ENCODE measurements around the gene DGCR8.

The DGCR8 gene

GRCh38 chr22:20114506-20115475, 34.8 kb downstream of the DGCR8 start:
- H3K9me3 ChIP-seq, result no peaks in the 10 kb centered on the region
- H3K4me1 ChIP-seq, result peaks cover 4 to 35% (median 25%) of the 10 kb centered on the region in 4 donors
- DNase-seq, result no peak
- H3K27ac ChIP-seq, result no peak overlapping the region
- H3K4me3 ChIP-seq, result no peak overlapping the region
- H3K27me3 ChIP-seq, result no peaks in the 10 kb centered on the region
- TF ChIP-seq CTCF (IDR thresholded peaks at IDR 0.05), result no peak
- H3K36me3 ChIP-seq, result peaks cover 11 to 71% (median 51%) of the 10 kb centered on the region in 3 donors
- intact Hi-C loops (cut with DNase I; ENCODE audit: low total_unique reads), result no loop called here

- Histone ChIP-seq H3K27ac (peak within 1 kb of the TSS; percentile 86 to 88), H3K4me3 (peak within 1 kb of the TSS; percentile 78 to 90), H3K4me1 (peaks cover 4 to 46% (median 29%) of the 10 kb centered on the region in 4 donors), H3K27me3 (no peaks in the 10 kb centered on the region), H3K9me3 (no peaks in the 10 kb centered on the region), H3K36me3 (peaks cover 10 to 71% (median 53%) of the 10 kb centered on the region in 3 donors)
- no peak for TF ChIP-seq CTCF (IDR thresholded peaks at IDR 0.05)
- intact Hi-C loops (cut with DNase I; ENCODE audit: low total_unique reads), result no loop called here
- no peak for DNase-seq
These were observed 35.8 kb downstream of the DGCR8 start, which contains the start of gene RANBP1 for GRCh38 chr22:20115691-20116375. TSS of gene RANBP1 (plus strand) at chr22:20116104. CDS start at chr22:20116185, 81 bp downstream.

GRCh38 chr22:20116376-20116950, 36.4 kb downstream of the DGCR8 start:
- Histone ChIP-seq H3K9me3 (no peaks in the 10 kb centered on the region), H3K4me3 (peak overlapping the region; percentile 78 to 90), H3K36me3 (peaks cover 10 to 71% (median 55%) of the 10 kb centered on the region in 3 donors), H3K4me1 (peaks cover 4 to 49% (median 29%) of the 10 kb centered on the region in 4 donors), H3K27me3 (no peaks in the 10 kb centered on the region), H3K27ac (peak overlapping the region; percentile 86 to 88)
- intact Hi-C loops (cut with DNase I; ENCODE audit: low total_unique reads), result no loop called here
- TF ChIP-seq CTCF (IDR thresholded peaks at IDR 0.05), result no peak
- no peak for DNase-seq

GRCh38 chr22:20116951-20117632, 37.1 kb downstream of the DGCR8 start, which contains the start of gene TRMT2A:
TSS of gene TRMT2A (minus strand) at chr22:20117226. CDS start at chr22:20116906, 320 bp downstream.
- Histone ChIP-seq H3K4me1 (peaks cover 4 to 54% (median 29%) of the 10 kb centered on the region in 4 donors), H3K36me3 (peaks cover 15 to 71% (median 60%) of the 10 kb centered on the region in 3 donors), H3K4me3 (peak within 1 kb of the TSS; percentile 78 to 90), H3K27me3 (no peaks in the 10 kb centered on the region), H3K27ac (peak within 1 kb of the TSS; percentile 86 to 88), H3K9me3 (no peaks in the 10 kb centered on the region)
- TF ChIP-seq CTCF (IDR thresholded peaks at IDR 0.05), result peak in 1 of 2 experiments; percentile 12
- intact Hi-C loops (cut with DNase I; ENCODE audit: low total_unique reads), result no loop called here
- peak; percentile 99 for DNase-seq

All from tibial artery (tissue), 4 donors.